H1 (cell line): ENCODE data around the gene ANO2. TPM values are rescaled to one million over a fixed set of nuclear protein-coding genes. Genes with fewer than 3 reads are reported as not detected.

Experiments used
- ASH2L ChIP-seq: fragments of 200-600, 300-600 bp; sonication (generic); IDR thresholded peaks from one replicate; pipeline ENCODE4 v1.7.1; 2017; ENCODE audit warnings: low read length
- ATF2 ChIP-seq: IDR thresholded peaks from 2 replicates; pipeline ENCODE4 v1.6.1; 2012; ENCODE audit warnings: low read length, inconsistent platforms
- CHD2 ChIP-seq: IDR thresholded peaks from 2 replicates; pipeline ENCODE4 v1.6.1; 2012; ENCODE audit warnings: low read length, improper control_type of control experiment
- CTBP2 ChIP-seq: IDR thresholded peaks from 2 replicates; pipeline ENCODE4 v1.7.0; 2011; ENCODE audit warnings: borderline replicate concordance, mild to moderate bottlenecking, moderate library complexity, mixed read lengths, low read length; ENCODE audit not compliant: insufficient read depth, insufficient read length
- SUZ12 ChIP-seq: fragments of 200-600 bp; sonication (generic); IDR thresholded peaks from 2 replicates; pipeline ENCODE4 v1.6.1; 2012; ENCODE audit warnings: mild to moderate bottlenecking, inconsistent platforms, low read length, moderate library complexity, mixed read lengths
- YY1 ChIP-seq: IDR thresholded peaks from 2 replicates; pipeline ENCODE4 v1.6.1; 2011; ENCODE audit warnings: low read depth, mild to moderate bottlenecking, low read length
- polyA plus RNA-seq, 7 experiments: library from polyadenylated mRNA; depleted of rRNA in 3 of 7; stranded (reverse) in 5 of 7; unstranded in 2 of 7; fragments of >200 nt in 5 of 7; fragments of 200-250 nt in 2 of 7; gene quantifications; 1 replicate in 5 of 7; 2 replicates in 1 of 7; 4 replicates in 1 of 7; pipeline versions ENCODE4 v1.2.1 to v1.2.3, GENCODE V29; 2011 to 2013; ENCODE audit warnings: missing spikeins in 2 of 7, mixed read lengths in 2 of 7
- total RNA-seq: library from RNA; stranded (reverse); fragmentation: NEBNext Ultra II Directional; extraction: Animal tissue kit (Norgen Biotek cat#: 25700); gene quantifications from 2 replicates; pipeline ENCODE4 v1.2.1, GENCODE V29; 2021

The ANO2 gene
- total and polyA plus RNA-seq, 2 of the 8 experiments (the other 6 are each of a cell fraction or from before 2014, with no cell fraction given): 1.9 to 5.5 TPM

GRCh38 chr12:5902736-5903135, 42.3 kb downstream of the ANO2 start (continued):
- TF ChIP-seq CTBP2 (no peak), CHD2 (no peak), ASH2L (no peak), ATF2 (no peak), SUZ12 (no peak), YY1 (no peak)
